GM12878 (cell line): ENCODE data around the gene AKAP13. TPM values are rescaled to one million over a fixed set of nuclear protein-coding genes. Genes with fewer than 3 reads are reported as not detected.

Experiments used
- ATAC-seq: fragments of 200-7000 bp; cut with Tn5 transposase; 3 replicates; pipeline ENCODE4 v1.9.1; 2020; ENCODE audit warnings: mild to moderate bottlenecking, moderate library complexity
- BruUV-seq: library from RNA; stranded (reverse); fragments of 400-500 nt; replicated peaks from 2 replicates; lab custom pipeline; 2021; lab: Mats Ljungman, UMichigan
- CTCF ChIA-PET: fragments of 300-600 bp; sonication (Branson Sonifier 250); formaldehyde crosslinking; extraction: SDS; loops from one replicate; lab custom pipeline; 2021; ENCODE audit warnings: inconsistent platforms; lab: Yijun Ruan, JAX
- POLR2A ChIA-PET: fragments of 350-600 bp; formaldehyde crosslinking; extraction: SDS; loops from one replicate; lab custom pipeline; 2021; ENCODE audit warnings: inconsistent platforms; lab: Charles Lee
- RAD21 ChIA-PET: fragments of 300-600 bp; sonication (Branson Sonifier 250); formaldehyde crosslinking; loops from one replicate; lab custom pipeline; 2023; ENCODE audit warnings: antibody characterized with exemption; ENCODE audit not compliant: unreplicated experiment; lab: Charles Lee
- SMC1A ChIA-PET: fragments of 300-600 bp; sonication (Branson Sonifier 250); formaldehyde crosslinking; loops from one replicate; lab custom pipeline; 2023; ENCODE audit not compliant: unreplicated experiment, uncharacterized antibody; lab: Charles Lee
- DNase-seq: peaks from one replicate; pipeline ENCODE4 v3.0.0-alpha.2; 2011; ENCODE audit warnings: low read depth, low spot score
- FAIRE-seq: peaks from 3 replicates; lab custom pipeline; 2011; peaks lifted over from hg19 to GRCh38; lab: Jason Lieb, UNC
- H2AFZ ChIP-seq: 2 replicates; pipeline ENCODE4 v1.6.0; 2011; ENCODE audit warnings: low read depth, low read length, control low read depth; ENCODE audit not compliant: control insufficient read depth
- H3K27ac ChIP-seq: 2 replicates; pipeline ENCODE4 v1.5.1; 2011; ENCODE audit warnings: control low read depth; ENCODE audit not compliant: control insufficient read depth, insufficient read depth
- H3K27me3 ChIP-seq, 2 experiments: replicated peaks in 1 of 2; 2 replicates each; pipeline versions ENCODE4 v1.6.0 to v1.6.1; 2011; ENCODE audit warnings: low read length in 1 of 2; ENCODE audit not compliant: control insufficient read depth in 2 of 2, insufficient read depth in 2 of 2
- H3K36me3 ChIP-seq, 2 experiments: 2 replicates each; pipeline ENCODE4 v1.5.1; 2011; ENCODE audit warnings: low read length in 1 of 2; ENCODE audit not compliant: control insufficient read depth in 2 of 2, insufficient read depth in 2 of 2
- H3K4me1 ChIP-seq: 2 replicates; pipeline ENCODE4 v1.6.1; 2011; ENCODE audit warnings: mild to moderate bottlenecking, low read length, moderate library complexity, mixed read lengths; ENCODE audit not compliant: control insufficient read depth, insufficient read depth
- H3K4me2 ChIP-seq: 2 replicates; pipeline ENCODE4 v1.6.0; 2011; ENCODE audit warnings: control low read depth; ENCODE audit not compliant: control insufficient read depth, insufficient read depth
- H3K4me3 ChIP-seq: fragments of 200-600 bp; sonication (generic); 2 replicates; pipeline ENCODE4 v1.5.1; 2016
- H3K79me2 ChIP-seq: 2 replicates; pipeline ENCODE4 v1.6.0; 2011; ENCODE audit warnings: low read length; ENCODE audit not compliant: control insufficient read depth, insufficient read depth
- H3K9ac ChIP-seq: 2 replicates; pipeline ENCODE4 v1.8.0; 2011; ENCODE audit warnings: low read length, control low read depth, mixed read lengths; ENCODE audit not compliant: control insufficient read depth, insufficient read depth
- H3K9me3 ChIP-seq: replicated peaks from 3 replicates; pipeline ENCODE4 v1.5.1; 2011; ENCODE audit warnings: mild to moderate bottlenecking, low read length; ENCODE audit not compliant: control insufficient read depth, insufficient read depth
- H4K20me1 ChIP-seq: 2 replicates; pipeline ENCODE4 v1.6.0; 2011; ENCODE audit not compliant: control insufficient read depth, insufficient read depth
- ATF7 ChIP-seq: fragments of 450-650 bp; IDR thresholded peaks from 2 replicates; pipeline ENCODE4 v1.6.1; 2016; ENCODE audit warnings: low read depth, mild to moderate bottlenecking
- CEBPZ ChIP-seq: fragments of 150-350 bp; IDR thresholded peaks from 2 replicates; pipeline ENCODE4 v1.6.1; 2016; ENCODE audit warnings: low read depth, low read length
- CREM ChIP-seq: IDR thresholded peaks from 2 replicates; pipeline ENCODE4 v1.6.1; 2014; ENCODE audit warnings: antibody characterized with exemption, low read depth
- E4F1 ChIP-seq: fragments of 450-650 bp; IDR thresholded peaks from 2 replicates; pipeline ENCODE4 v1.6.1; 2018; ENCODE audit warnings: borderline replicate concordance, mild to moderate bottlenecking; ENCODE audit not compliant: partially characterized antibody
- FOXK2 ChIP-seq: fragments of 450-650 bp; IDR thresholded peaks from 2 replicates; pipeline ENCODE4 v1.6.1; 2017; ENCODE audit warnings: mild to moderate bottlenecking, moderate library complexity
- HDGF ChIP-seq: fragments of 450-650 bp; IDR thresholded peaks from 2 replicates; pipeline ENCODE4 v1.6.1; 2016; ENCODE audit warnings: antibody characterized with exemption
- POLR2AphosphoS5 ChIP-seq: IDR thresholded peaks from 2 replicates; pipeline ENCODE4 v1.6.1; 2011; ENCODE audit warnings: mild to moderate bottlenecking, low read length, inconsistent platforms
- PRDM15 ChIP-seq: fragments of 450-650 bp; formaldehyde crosslinking; IDR thresholded peaks from 2 replicates; pipeline ENCODE4 v1.4.0; 2020; ENCODE audit warnings: mild to moderate bottlenecking, moderate library complexity
- ZNF384 ChIP-seq: IDR thresholded peaks from 2 replicates; pipeline ENCODE4 v1.6.1; 2012; ENCODE audit warnings: low read depth, mild to moderate bottlenecking, low read length, improper control_type of control experiment, borderline replicate concordance
- WGBS: methylation state at CpG from one replicate; pipeline ENCODE4 v1.1.6; 2016; ENCODE audit warnings: low lambda C conversion rate; ENCODE audit not compliant: insufficient replicate concordance, insufficient coverage; ENCODE audit errors: missing lambda C conversion rate; 5-methylcytosine and 5-hydroxymethylcytosine counted together
- in situ Hi-C: fragments of 300-500 bp; cut with MboI; formaldehyde crosslinking; loops from 9 replicates; pipeline ENCODE4 v1.14.3; 2018; ENCODE audit warnings: mixed read lengths
- intact Hi-C: fragments of 100-400 bp; cut with micrococcal nuclease; formaldehyde crosslinking; loops from one replicate; pipeline ENCODE4 v1.14.2; 2022; ENCODE audit not compliant: unreplicated experiment
- polyA plus RNA-seq, 11 experiments: library from polyadenylated mRNA; depleted of rRNA in 4 of 11; unstranded in 6 of 11; stranded (reverse) in 5 of 11; fragments of >200 nt; fragmentation: Nextera tagmentation in 4 of 11; fragmentation: Illumina TruSeq in 1 of 11; extraction: Ambion mirVana in 4 of 11; extraction: Trizol in 1 of 11; gene quantifications; 1 replicate in 1 of 11; 2 replicates in 10 of 11; pipeline versions ENCODE4 v1.2.1 to v1.2.3, GENCODE V29; 2011 to 2016; ENCODE audit warnings: inconsistent platforms in 2 of 11, missing spikeins in 2 of 11, low read depth in 1 of 11
- total RNA-seq, 4 experiments: library from RNA; depleted of rRNA in 3 of 4; stranded (reverse); fragments of >200 nt in 3 of 4; fragmentation: Illumina TruSeq in 1 of 4; extraction: Trizol in 1 of 4; gene quantifications; 2 replicates each; pipeline versions ENCODE4 v1.2.1 to v1.2.3, GENCODE V29; 2013 to 2021

AKAP13 gene
- total and polyA plus RNA-seq, 10 of the 15 experiments (the other 5 are each of a cell fraction or from before 2014, with no cell fraction given) = 14.4 to 74.9 (median 55.1) TPM

- TF ChIP-seq ZNF384 = no peak
- TF ChIP-seq, all 136 proteins: peak for 0
Observed at GRCh38 chr15:85545185-85545584, 164.8 kb downstream of the AKAP13 start (continued).

GRCh38 chr15:85545752-85546151, 165.3 kb downstream of the AKAP13 start:
- ATAC-seq (no peak), DNase-seq (no peak), FAIRE-seq (no peak)
- ChIA-PET RAD21 (interaction anchor here (0.9 kb wide), 1 partner anchor 10 kb away, joined by 3 read pairs; no protein-coding TSS in a partner anchor), POLR2A (no interaction called here), CTCF (interaction anchor here (0.6 to 1.4 kb wide), 2 partner anchors 11 to 130 kb away, joined by 3 to 4 read pairs; no protein-coding TSS in a partner anchor), SMC1A (interaction anchor here (1.3 to 1.7 kb wide), 3 partner anchors 9 to 13 kb away, joined by 4 to 5 read pairs (median 5); no protein-coding TSS in a partner anchor)
- no peaks in the 10 kb centered on the region for H3K27me3 ChIP-seq
- no peak overlapping the region for H3K9ac ChIP-seq
- intact Hi-C loops (no loop called here), in situ Hi-C loops (no loop called here)
- H3K4me1 ChIP-seq = peaks cover 23% of the 10 kb centered on the region
- no peak overlapping the region for H3K27ac ChIP-seq
- peaks cover 2% of the 10 kb centered on the region; the same call in 1 of the 2 replicates for H4K20me1 ChIP-seq
- TSS peak; percentile 14 for BruUV-seq
- H3K9me3 ChIP-seq = no peaks in the 10 kb centered on the region
- peaks cover 0 to 7% of the 10 kb centered on the region in 2 experiments; a peak in 1 of 4 replicates for H3K36me3 ChIP-seq
- H3K79me2 ChIP-seq = 0 out of 2 replicates have a peak, but pooled peaks cover 1% of the 10 kb centered on the region
- 61% methylated on average over 3 of the region's 3 CpGs for WGBS
- no peak overlapping the region for H3K4me2 ChIP-seq
- no peak overlapping the region for H3K4me3 ChIP-seq
- no peak overlapping the region for H2AFZ ChIP-seq
- no peak for TF ChIP-seq E4F1
- no peak for TF ChIP-seq CREM
- TF ChIP-seq PRDM15 (CRISPR knock-in tag) = no peak
- TF ChIP-seq CEBPZ = no peak
- no peak for TF ChIP-seq FOXK2
- TF ChIP-seq HDGF = no peak
- no peak for TF ChIP-seq ATF7
- TF ChIP-seq POLR2AphosphoS5 = no peak
